GM21576 (cell line): Measurements from ENCODE around the gene P2RX1.
"Not testable (repeated sequence)": the region's sequence is repeated elsewhere in the genome, so short reads cannot be mapped to it uniquely, and the experiment has no call there.

Experiments
- ATAC-seq: cut with Tn5 transposase; IDR thresholded peaks from one replicate; pipeline ENCODE4 v1.9.1; 2021; ENCODE audit warnings: mild to moderate bottlenecking, moderate library complexity; ENCODE audit not compliant: unreplicated experiment

The P2RX1 gene

DNA sequence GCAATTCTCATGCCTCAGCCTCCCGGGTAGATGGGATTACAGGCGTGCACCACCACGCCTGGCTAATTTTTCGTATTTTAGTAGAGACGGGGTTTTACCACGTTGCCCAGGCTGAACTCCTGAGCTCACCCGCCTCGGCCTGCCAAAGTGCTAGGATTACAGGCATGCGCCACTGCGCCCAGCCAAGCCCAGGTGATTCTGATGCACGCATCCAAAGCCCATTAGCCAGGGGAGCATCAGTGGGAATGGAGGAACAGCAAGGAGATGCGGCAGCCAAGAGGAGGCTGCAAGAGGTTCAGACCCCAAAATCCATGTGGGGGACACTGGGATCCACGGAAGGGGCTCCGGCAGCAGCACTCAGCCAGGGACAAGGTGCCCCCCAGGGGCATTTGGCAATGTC lies 35.9 kb upstream of the P2RX1 start:
- no peak for ATAC-seq

DNA sequence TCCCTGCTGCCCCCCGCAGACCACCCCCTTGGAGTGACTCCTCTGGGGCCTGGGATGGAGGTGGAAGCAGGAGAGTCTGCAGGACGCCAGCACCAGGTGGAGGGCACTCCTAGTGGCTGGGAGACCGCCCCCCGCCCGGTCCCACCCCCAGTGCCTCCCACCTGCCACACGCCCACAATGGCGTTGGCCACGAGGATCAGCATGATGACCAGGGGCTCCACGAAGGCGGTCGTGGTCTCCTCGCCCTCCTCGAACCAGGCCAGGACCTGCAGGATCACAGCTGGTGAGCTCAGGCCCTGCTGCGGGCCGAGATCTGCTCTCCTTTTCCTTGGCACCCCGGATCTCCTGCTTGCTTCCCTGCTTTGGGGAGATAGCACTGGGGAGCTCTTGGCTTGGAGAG lies 35.2 kb upstream of the P2RX1 start:
- ATAC-seq = no peak

- no peak for ATAC-seq
Observed at GRCh38 chr17:3951003-3951402, 34.7 kb upstream of the P2RX1 start.

GRCh38 chr17:3950584-3950983 lies 34.3 kb upstream of the P2RX1 start:
- ATAC-seq = no peak

- ATAC-seq = no peak
Observed at GRCh38 chr17:3949418-3949817, 33.2 kb upstream of the P2RX1 start.

DNA sequence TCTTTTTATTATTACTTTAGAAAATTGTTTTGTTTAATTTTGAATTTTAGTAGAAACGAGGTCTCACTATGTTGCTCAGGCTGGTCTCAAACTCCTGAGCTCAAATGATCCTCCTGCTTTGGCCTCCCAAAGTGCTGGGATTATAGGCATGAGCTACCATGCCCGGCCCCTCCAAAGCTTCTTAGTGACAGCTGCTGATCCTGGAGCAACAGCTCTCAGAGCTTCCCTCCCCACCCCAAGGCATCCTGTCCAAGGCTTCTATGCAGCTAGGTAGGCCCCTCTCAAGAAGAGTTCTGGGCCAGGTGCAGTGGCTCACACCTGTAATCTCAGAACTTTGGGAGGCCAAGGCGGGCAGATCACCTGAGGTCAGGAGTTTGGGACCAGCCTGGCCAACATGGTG lies 32.3 kb upstream of the P2RX1 start:
- not testable (repeated sequence) for ATAC-seq

DNA sequence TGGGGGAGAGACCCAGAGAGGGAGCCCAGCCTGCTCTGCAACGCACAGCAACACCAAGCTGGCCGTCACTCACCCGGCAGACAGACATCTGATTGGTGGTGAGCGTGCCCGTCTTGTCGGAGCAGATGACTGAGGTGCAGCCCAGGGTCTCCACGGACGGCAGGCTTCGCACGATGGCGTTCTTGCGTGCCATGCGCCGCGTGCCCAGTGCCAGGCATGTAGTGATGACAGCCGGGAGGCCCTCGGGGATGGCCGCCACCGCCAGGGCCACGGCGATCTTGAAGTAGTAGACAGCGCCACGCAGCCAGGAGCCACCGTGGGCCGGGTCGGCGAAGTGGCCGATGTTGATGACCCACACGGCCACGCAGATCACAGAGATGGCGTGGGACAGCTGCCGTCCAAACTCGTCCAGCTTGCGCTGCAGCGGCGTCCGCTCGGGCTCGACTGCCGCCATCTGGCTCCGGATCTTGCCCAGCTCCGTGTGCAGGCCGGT lies 31.1 kb upstream of the P2RX1 start:
- no peak for ATAC-seq

GRCh38 chr17:3946711-3947235 lies 30.5 kb upstream of the P2RX1 start:
- ATAC-seq = no peak

DNA sequence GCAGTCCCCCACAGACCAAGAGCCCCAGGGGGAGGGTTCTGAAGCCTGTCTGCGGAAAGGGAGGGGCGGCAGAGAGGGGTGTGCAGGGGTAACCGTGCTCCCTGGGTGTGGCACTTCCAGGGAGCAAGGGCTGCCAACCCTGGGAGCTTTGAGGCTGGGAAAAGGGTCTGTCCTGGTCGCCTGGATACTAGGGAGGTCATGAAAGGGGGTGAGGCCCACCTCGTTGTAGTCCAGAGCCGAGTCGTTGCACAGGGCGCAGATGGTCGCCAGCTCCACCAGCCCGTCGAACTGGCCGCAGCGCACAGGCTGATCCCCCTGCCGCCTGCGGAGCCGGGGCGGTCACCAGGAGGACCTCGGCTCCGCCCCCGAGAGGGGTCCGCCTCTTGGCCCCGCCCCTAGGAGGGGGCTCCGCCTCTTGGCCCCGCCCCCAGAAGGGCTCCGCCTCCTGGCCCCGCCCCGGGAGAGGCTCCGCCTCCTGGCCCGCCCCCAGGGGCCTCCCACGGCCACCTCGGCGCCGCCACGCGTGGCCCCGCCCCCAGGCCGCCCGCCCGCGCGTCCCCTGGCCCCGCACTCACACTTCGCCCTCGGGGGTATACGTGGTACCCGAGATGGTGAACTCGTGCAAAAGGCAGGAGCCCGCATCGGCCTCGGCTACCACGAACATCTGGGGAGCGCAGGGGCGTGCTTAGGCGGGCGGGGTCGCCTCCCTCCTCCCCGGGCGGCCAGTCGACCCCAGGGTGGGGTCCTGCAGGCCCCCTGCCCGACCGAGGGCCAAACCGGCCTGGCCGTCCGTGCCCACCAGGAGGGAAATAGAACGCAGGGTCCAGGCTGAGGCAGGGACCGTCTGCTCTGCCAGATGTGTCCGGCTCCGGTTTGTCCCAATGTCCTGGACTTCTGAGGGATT lies 28.5 kb upstream of the P2RX1 start:
- no peak for ATAC-seq

DNA sequence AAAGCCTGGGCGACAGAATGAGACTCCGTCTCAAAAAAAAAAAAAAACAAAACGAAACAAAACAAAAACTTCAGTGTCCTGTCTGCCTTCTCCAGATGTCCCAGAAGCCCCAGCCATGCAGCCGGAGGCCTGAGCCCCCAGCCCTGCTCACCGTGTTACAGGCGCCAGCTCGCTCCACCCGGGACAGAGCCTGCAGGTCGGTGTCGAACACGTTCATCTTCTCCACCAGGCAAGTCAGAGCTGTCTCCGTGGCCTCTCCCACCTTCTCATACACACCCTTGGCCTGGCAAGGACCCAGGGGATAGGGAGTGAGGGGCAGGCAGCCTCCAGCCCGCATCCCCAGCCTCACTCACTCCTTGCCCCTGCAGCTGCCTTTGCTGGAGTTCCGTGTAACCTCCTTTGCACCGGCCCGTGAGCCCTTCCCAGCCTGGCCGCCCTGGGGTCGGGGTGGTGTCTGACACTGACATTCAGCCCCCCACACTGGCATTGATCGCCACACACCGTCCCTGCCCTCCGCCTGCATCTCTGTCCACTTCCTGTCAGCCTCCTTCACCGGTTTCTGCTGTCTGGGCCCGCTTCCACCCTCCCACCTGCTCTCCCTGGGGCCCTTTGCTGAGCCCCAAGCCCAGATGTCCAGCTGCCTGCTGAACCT lies 27.1 kb upstream of the P2RX1 start:
- ATAC-seq = no peak

GRCh38 chr17:3940965-3941698 lies 24.9 kb upstream of the P2RX1 start:
- no peak for ATAC-seq

- no peak for ATAC-seq
Observed at GRCh38 chr17:3937359-3937758, 21.1 kb upstream of the P2RX1 start.

GRCh38 chr17:3935825-3936355 lies 19.6 kb upstream of the P2RX1 start:
- ATAC-seq = no peak

- ATAC-seq = no peak
Observed at GRCh38 chr17:3935140-3935542, 18.9 kb upstream of the P2RX1 start.

DNA sequence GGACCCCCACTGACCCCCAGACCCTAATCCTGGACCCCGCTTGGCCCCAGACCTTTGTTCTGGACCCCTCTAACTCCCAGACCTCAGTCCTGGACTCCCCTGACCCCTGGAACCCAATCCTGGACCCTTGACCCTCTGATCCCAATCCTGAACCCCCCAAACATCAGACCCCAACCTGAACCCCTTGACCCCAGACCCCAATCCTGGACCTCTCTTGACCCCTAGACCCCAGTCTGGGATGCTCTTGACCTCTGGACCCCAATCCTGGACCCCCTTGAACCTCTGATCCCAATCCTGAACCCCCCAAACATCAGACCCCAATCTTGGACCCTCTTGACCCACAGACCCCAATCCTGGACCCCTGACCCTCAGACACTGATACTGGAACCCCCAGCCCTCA lies 13.5 kb upstream of the P2RX1 start:
- ATAC-seq = no peak

DNA sequence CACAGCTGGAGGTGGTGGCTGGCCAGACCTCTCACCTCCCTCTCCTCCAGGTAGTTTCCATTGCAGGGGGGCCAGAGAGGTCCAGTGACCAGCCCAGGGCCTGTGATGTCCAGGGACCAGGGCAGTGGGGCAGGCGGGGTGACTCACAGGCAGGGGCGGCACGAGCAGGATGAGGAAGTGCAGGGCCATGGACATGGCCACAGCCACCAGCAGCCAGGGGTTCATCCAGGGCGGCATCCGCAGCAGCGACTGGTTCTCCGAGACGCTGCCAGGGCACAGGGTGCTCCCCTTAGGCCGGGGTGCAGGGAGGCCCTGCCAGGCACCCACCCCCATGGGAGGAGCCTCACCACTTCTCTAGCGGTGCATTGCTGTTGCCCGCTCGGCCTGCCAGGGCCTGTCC lies 12.9 kb upstream of the P2RX1 start:
- ATAC-seq = no peak

- ATAC-seq = no peak
Observed at GRCh38 chr17:3928406-3928805, 12.1 kb upstream of the P2RX1 start.

DNA sequence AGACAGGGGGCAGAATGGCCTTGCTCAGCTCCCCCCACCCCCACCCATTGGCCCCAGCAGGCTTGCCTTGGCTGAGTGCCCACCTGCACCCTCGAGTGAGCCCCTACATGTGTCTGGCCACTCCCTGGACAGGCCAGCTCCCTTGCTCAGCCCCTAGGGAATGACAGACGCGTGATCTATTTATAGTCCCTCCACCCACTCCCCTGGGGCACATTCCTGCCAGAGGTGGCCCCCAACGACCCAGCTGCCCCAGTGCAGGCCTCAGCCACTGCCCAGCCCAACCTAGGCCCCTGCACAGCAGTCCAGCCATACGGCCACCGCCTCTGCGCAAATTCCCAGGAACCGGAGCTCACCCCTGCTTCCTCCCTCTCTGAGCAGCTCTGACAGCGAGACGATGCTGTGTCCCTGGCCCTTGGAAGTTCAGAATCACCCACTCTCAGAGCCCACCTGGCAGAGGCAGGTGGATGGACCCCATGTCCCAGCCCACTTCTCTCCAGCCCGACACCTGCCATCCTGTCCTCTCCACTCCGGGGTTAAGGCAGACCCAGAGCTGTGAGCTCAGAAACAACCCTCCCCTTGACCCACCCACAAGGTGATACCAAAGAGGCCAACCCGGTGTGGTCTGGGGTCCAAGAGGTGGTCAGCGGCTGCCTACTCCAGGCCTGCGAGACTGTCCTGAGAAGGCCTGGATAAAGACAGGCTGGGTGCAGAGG lies 11.5 kb upstream of the P2RX1 start:
- no peak for ATAC-seq

DNA sequence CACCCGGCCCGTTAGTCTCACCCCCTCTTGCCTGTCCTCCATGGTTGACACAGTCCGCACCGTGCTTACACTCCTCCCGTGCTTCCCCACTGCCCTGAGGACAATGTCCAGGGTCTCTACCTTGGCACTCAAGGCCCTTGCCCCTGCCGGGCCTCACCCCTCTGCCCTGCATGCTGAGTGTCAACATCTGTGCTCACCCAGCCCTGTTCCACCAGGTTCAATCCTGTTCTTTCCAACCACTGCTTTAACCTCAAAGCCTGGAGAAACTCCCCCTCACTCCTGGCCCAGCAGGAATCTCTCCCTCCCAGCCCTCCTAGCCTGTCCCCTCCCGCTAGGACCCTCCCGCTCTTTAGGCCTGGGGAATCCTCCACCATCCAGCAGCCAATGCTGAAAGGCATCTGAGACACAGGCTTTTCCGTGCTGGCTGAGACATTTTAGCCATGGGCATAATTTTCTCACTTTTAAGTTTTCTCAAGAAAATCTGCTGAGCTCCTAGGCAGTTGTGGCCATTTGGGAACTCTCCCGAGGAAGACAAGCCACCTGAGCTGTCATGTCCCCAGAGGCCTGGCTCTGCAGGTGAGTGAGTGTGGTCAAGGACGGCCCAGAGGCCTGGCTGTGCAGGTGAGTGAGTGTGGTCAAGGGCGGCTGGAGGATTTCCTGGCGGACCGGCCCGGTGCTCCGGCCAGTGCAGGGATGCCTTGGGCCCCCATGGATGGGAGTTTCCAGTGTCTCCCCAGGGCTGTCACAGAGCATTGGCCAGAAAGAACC lies 10.8 kb upstream of the P2RX1 start:
- no peak for ATAC-seq
